Peyer's patch (tissue), 4 donors: ENCODE data around the gene ANKRD9. TPM values are rescaled to one million over a fixed set of nuclear protein-coding genes. Genes with fewer than 3 reads are reported as not detected.

Experiments
- DNase-seq, 3 donors: peaks; one replicate each; pipeline ENCODE4 v3.0.0-alpha.2; 2017 to 2019
- H3K27ac ChIP-seq, 4 donors: fragments of 200-600 bp; sonication (generic); one replicate each; pipeline ENCODE4 v1.5.1; 2016 to 2019
- H3K27me3 ChIP-seq, 2 donors: fragments of 200-600 bp; sonication (generic); one replicate each; pipeline ENCODE4 v1.5.1; 2019
- H3K36me3 ChIP-seq, 3 donors: fragments of 200-600 bp; sonication (generic); one replicate each; pipeline ENCODE4 v1.5.1; 2016 to 2019
- H3K4me1 ChIP-seq, 4 donors: fragments of 200-600 bp; sonication (generic); one replicate each; pipeline ENCODE4 v1.5.1; 2016 to 2019
- H3K4me3 ChIP-seq, 4 donors: fragments of 200-600 bp; sonication (generic); 1 replicate in 3 of 4; 2 replicates in 1 of 4; pipeline ENCODE4 v1.5.1; 2016 to 2019; ENCODE audit warnings: mild to moderate bottlenecking in 1 of 4
- H3K9me3 ChIP-seq, 4 donors: fragments of 200-600 bp; sonication (generic); one replicate each; pipeline ENCODE4 v1.5.1; 2016 to 2019; ENCODE audit warnings: mild to moderate bottlenecking in 1 of 4
- CTCF ChIP-seq, 6 experiments: fragments of 450-650 bp in 4 of 6; fragments of 200-600 bp in 2 of 6; sonication (generic) in 1 of 6; IDR thresholded peaks; one replicate each; pipeline ENCODE4 v1.5.1; 2017 to 2019; ENCODE audit warnings: antibody characterized with exemption in 6 of 6, mild to moderate bottlenecking in 3 of 6, moderate library complexity in 1 of 6
- POLR2A ChIP-seq, 2 donors: fragments of 450-650 bp; IDR thresholded peaks; one replicate each; pipeline ENCODE4 v1.5.1; 2017; ENCODE audit warnings: antibody characterized with exemption in 2 of 2, mild to moderate bottlenecking in 2 of 2, moderate library complexity in 2 of 2
- total RNA-seq, 4 donors: library from RNA; depleted of rRNA; stranded (reverse); fragments of >200 nt; gene quantifications; one replicate each; pipeline ENCODE4 v1.1.0, GENCODE V29; 2016

The ANKRD9 gene
- total RNA-seq: 100 to 1,000 TPM in 3 of 4 donors, 10 to 100 TPM in 1; 52.8 to 450 (median 392) TPM

GRCh38 chr14:102509746-102510615, at the start of gene ANKRD9:
ANKRD9 (minus strand) TSS chr14:102509776; CDS start chr14:102507889, 1,887 bp downstream.
- Histone ChIP-seq H3K9me3 (no peaks in the 10 kb centered on the region), H3K36me3 (peaks cover 0 to 21% (median 0%) of the 10 kb centered on the region in 3 donors), H3K4me3 (peak within 1 kb of the TSS; percentile 56 to 83 (median 62)), H3K4me1 (peaks cover 10 to 37% (median 13%) of the 10 kb centered on the region in 4 donors), H3K27me3 (no peaks in the 10 kb centered on the region), H3K27ac (peak within 1 kb of the TSS; percentile 67 to 99 (median 90))
- peak; percentile 90 to 98 (median 97) for DNase-seq
- TF ChIP-seq CTCF (IDR thresholded peaks at IDR 0.05) (peak in 1 of 6 experiments; percentile 11), POLR2A (IDR thresholded peaks at IDR 0.05) (peak; percentile 60 to 86)

- no peak for DNase-seq
- Histone ChIP-seq H3K4me1 (peaks cover 0 to 7% (median 0%) of the 10 kb centered on the region in 4 donors), H3K9me3 (no peaks in the 10 kb centered on the region), H3K27ac (no peak overlapping the region), H3K4me3 (no peak overlapping the region), H3K27me3 (no peaks in the 10 kb centered on the region), H3K36me3 (no peaks in the 10 kb centered on the region)
- TF ChIP-seq CTCF (IDR thresholded peaks at IDR 0.05): no peak
- no peak for TF ChIP-seq POLR2A (IDR thresholded peaks at IDR 0.05)
Measured at GRCh38 chr14:102558556-102558955, 49.0 kb upstream of the ANKRD9 start.

DNA sequence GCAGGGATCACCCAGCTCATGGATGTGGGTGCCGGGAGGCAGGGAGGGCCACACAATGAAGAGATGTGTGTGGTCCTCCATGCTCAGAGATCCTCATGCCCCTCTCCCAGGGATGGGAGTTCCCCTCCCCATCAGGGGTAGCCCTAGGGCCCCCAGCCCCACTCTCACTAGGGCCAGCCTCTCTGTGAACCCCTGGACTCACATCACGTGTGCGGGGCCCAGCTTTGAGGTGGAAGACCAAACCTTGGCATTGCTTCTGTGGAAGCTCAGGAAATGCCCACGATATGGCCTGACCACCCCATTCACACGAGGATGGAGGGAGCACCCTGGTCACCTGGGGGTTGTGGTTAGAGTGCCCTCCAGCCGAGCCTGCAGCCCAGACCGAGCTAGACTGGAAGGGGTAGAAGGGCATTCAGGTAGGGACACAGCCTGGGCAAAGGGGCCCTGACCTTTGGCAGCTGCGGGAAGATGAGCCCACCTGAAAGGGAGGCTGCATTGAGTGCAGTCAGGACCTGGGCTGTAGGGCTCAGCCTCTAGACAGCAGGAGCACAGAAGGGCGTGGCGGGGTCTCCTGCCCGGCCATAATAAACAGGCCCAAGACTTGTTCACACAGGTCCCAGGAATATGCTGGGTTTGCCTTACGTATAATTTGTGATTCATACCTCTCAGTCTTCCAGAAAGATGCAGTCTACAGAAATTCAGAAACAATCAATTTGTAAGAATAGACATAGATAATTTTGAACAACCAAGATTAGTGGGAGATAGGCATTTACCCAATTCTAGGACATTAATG, 48.1 kb upstream of the ANKRD9 start:
- H3K4me1 ChIP-seq: peaks cover 0 to 12% (median 0%) of the 10 kb centered on the region in 4 donors
- no peaks in the 10 kb centered on the region for H3K36me3 ChIP-seq
- TF ChIP-seq CTCF (IDR thresholded peaks at IDR 0.05): no peak
- no peak for TF ChIP-seq POLR2A (IDR thresholded peaks at IDR 0.05)
- H3K27me3 ChIP-seq: no peaks in the 10 kb centered on the region
- H3K27ac ChIP-seq: no peak overlapping the region
- H3K9me3 ChIP-seq: no peaks in the 10 kb centered on the region
- no peak for DNase-seq
- no peak overlapping the region for H3K4me3 ChIP-seq

DNA sequence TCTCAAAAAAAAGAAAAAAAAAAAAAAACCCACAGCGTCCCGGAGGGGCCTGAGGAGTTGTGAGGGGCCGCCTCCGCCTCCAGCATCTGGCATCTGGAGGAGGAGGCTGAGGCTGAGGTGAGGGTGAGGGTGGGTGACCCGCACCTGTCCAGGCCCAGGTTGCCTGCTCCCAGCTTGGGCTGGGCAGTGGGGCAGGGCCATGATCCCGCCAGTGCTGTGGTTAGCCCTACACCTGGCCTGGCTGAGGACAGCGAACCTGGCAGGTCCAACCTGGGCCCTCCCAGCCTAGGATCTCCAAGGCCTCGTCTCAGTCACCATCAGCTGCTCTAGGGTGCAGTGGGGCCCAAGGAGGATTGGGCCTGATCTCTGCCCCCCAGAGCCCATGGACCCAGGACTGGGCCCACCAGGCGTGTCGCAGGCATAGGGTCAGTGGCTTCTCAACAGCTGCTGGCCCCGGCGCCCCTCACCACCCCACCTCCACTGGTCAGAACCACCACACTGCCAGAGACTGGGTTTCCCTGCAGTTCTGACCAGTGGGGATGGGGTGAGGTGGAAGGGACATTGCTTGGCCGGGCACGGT, 46.6 kb upstream of the ANKRD9 start:
- Histone ChIP-seq H3K27me3 (no peaks in the 10 kb centered on the region), H3K27ac (no peak overlapping the region), H3K36me3 (no peaks in the 10 kb centered on the region), H3K4me1 (peaks cover 0 to 26% (median 0%) of the 10 kb centered on the region in 4 donors), H3K9me3 (no peaks in the 10 kb centered on the region), H3K4me3 (no peak overlapping the region)
- TF ChIP-seq POLR2A (IDR thresholded peaks at IDR 0.05): no peak
- no peak for TF ChIP-seq CTCF (IDR thresholded peaks at IDR 0.05)
- no peak for DNase-seq
